ENCODE results near the gene CFAP126. TPM values are rescaled to one million over a fixed set of nuclear protein-coding genes. Genes with fewer than 3 reads are reported as not detected.
A peak's percentile ranks its signal among the peaks of the same experiment; 100 is the strongest.
"Not testable (repeated sequence)": the region's sequence is repeated elsewhere in the genome, so short reads cannot be mapped to it uniquely, and the experiment has no call there.

The CFAP126 gene
- total RNA-seq, 1 experiment from 2014 or later, result not detected

GRCh38 chr1:161390559-161390858 lies 22.8 kb upstream of the CFAP126 start:
- peak overlapping the region; percentile 81 for H3K4me3 Mint-ChIP-seq (ENCODE audit: low read depth, unreplicated experiment)
- no peaks in the 10 kb centered on the region for H3K9me3 Mint-ChIP-seq (ENCODE audit: low read depth, unreplicated experiment)
- TF ChIP-seq CTCF (IDR thresholded peaks at IDR 0.05; ENCODE audit: unreplicated experiment), result no peak
- CTCF ChIA-PET, result no interaction called here
- peak overlapping the region; percentile 94 for H3K27ac Mint-ChIP-seq (ENCODE audit: unreplicated experiment)
- TSS peak; percentile 87 for BruUV-seq (replicated peaks)
- H3K4me1 Mint-ChIP-seq (ENCODE audit: low read depth, unreplicated experiment), result peaks cover 10% of the 10 kb centered on the region
- H3K36me3 Mint-ChIP-seq (ENCODE audit: insufficient read depth, unreplicated experiment), result peaks cover 20% of the 10 kb centered on the region
- no peak for DNase-seq
- intact Hi-C loops (cut with micrococcal nuclease; ENCODE audit: unreplicated experiment), result no loop called here
- H3K27me3 Mint-ChIP-seq (ENCODE audit: unreplicated experiment), result no peaks in the 10 kb centered on the region

- H3K9me3 Mint-ChIP-seq (ENCODE audit: low read depth, unreplicated experiment), result no peaks in the 10 kb centered on the region
- TF ChIP-seq CTCF (IDR thresholded peaks at IDR 0.05; ENCODE audit: unreplicated experiment), result no peak
- H3K36me3 Mint-ChIP-seq (ENCODE audit: insufficient read depth, unreplicated experiment), result peaks cover 20% of the 10 kb centered on the region
- intact Hi-C loops (cut with micrococcal nuclease; ENCODE audit: unreplicated experiment), result no loop called here
- peak overlapping the region; percentile 94 for H3K27ac Mint-ChIP-seq (ENCODE audit: unreplicated experiment)
- peak; percentile 98 for DNase-seq
- CTCF ChIA-PET, result interaction anchor here (0.6 to 0.7 kb wide), 6 partner anchors 9 to 224 kb away, joined by 3 to 10 read pairs (median 4); partner anchors contain the start of gene TOMM40L
- no peaks in the 10 kb centered on the region for H3K27me3 Mint-ChIP-seq (ENCODE audit: unreplicated experiment)
- peaks cover 10% of the 10 kb centered on the region for H3K4me1 Mint-ChIP-seq (ENCODE audit: low read depth, unreplicated experiment)
- H3K4me3 Mint-ChIP-seq (ENCODE audit: low read depth, unreplicated experiment), result peak overlapping the region; percentile 81
- BruUV-seq (replicated peaks), result no TSS peak
Observed at GRCh38 chr1:161389691-161390558, 22.2 kb upstream of the CFAP126 start.

- H3K27me3 Mint-ChIP-seq (ENCODE audit: unreplicated experiment), result not testable (repeated sequence)
- CTCF ChIA-PET, result interaction anchor here (0.7 to 1.1 kb wide), 2 partner anchors 8 to 76 kb away, joined by 3 read pairs; no protein-coding TSS in a partner anchor
Observed at GRCh38 chr1:161389158-161389557, 21.5 kb upstream of the CFAP126 start.

GRCh38 chr1:161388639-161389038 lies 21.0 kb upstream of the CFAP126 start:
- BruUV-seq (replicated peaks), result no TSS peak
- TF ChIP-seq CTCF (IDR thresholded peaks at IDR 0.05; ENCODE audit: unreplicated experiment), result no peak
- Mint-ChIP-seq H3K27ac (ENCODE audit: unreplicated experiment) (no peak overlapping the region), H3K4me3 (ENCODE audit: low read depth, unreplicated experiment) (peak overlapping the region; percentile 81), H3K4me1 (ENCODE audit: low read depth, unreplicated experiment) (peaks cover 10% of the 10 kb centered on the region), H3K36me3 (ENCODE audit: insufficient read depth, unreplicated experiment) (peaks cover 20% of the 10 kb centered on the region), H3K9me3 (ENCODE audit: low read depth, unreplicated experiment) (no peaks in the 10 kb centered on the region), H3K27me3 (ENCODE audit: unreplicated experiment) (no peaks in the 10 kb centered on the region)
- CTCF ChIA-PET, result interaction anchor here (1.1 kb wide), 1 partner anchor 8 kb away, joined by 3 read pairs; no protein-coding TSS in a partner anchor
- intact Hi-C loops (cut with micrococcal nuclease; ENCODE audit: unreplicated experiment), result no loop called here
- DNase-seq, result no peak

More at GRCh38 chr1:161389158-161389557, 21.5 kb upstream of the CFAP126 start:
- intact Hi-C loops (cut with micrococcal nuclease; ENCODE audit: unreplicated experiment); BruUV-seq (replicated peaks); H3K9me3 Mint-ChIP-seq (ENCODE audit: low read depth, unreplicated experiment); DNase-seq: not testable (repeated sequence)
- Mint-ChIP-seq H3K4me3 (ENCODE audit: low read depth, unreplicated experiment) (peak overlapping the region; percentile 81), H3K36me3 (ENCODE audit: insufficient read depth, unreplicated experiment) (peaks cover 20% of the 10 kb centered on the region), H3K27ac (ENCODE audit: unreplicated experiment) (peak overlapping the region; percentile 94), H3K4me1 (ENCODE audit: low read depth, unreplicated experiment) (peaks cover 10% of the 10 kb centered on the region)

All from Calu3 (cell line).